H9 (cell line): ENCODE results near the gene HTR1E. TPM values are rescaled to one million over a fixed set of nuclear protein-coding genes. Genes with fewer than 3 reads are reported as not detected.
A peak's percentile ranks its signal among the peaks of the same experiment; 100 is the strongest.

Experiments
- DNase-seq: peaks from one replicate; pipeline ENCODE4 v3.0.0-alpha.2; 2017
- H2AFZ ChIP-seq: one replicate; pipeline ENCODE4 v1.6.1; 2013; ENCODE audit warnings: mild to moderate bottlenecking, low read length, control low read depth, moderate library complexity
- H2AK5ac ChIP-seq: 2 replicates; pipeline ENCODE4 v1.6.1; 2013; ENCODE audit warnings: low read length, control low read depth, mixed read lengths; ENCODE audit not compliant: insufficient read length
- H2BK120ac ChIP-seq: one replicate; pipeline ENCODE4 v1.6.1; 2013; ENCODE audit warnings: low read depth, mild to moderate bottlenecking, low read length, control low read depth, inconsistent platforms; ENCODE audit not compliant: poor library complexity, severe bottlenecking
- H2BK12ac ChIP-seq: 2 replicates; pipeline ENCODE4 v1.6.1; 2013; ENCODE audit warnings: low read length, control low read depth, mixed read lengths, low read depth; ENCODE audit not compliant: insufficient read length
- H2BK15ac ChIP-seq: 2 replicates; pipeline ENCODE4 v1.6.1; 2013; ENCODE audit warnings: low read depth, low read length, control low read depth
- H2BK20ac ChIP-seq: one replicate; pipeline ENCODE4 v1.6.1; 2013; ENCODE audit warnings: low read depth, mild to moderate bottlenecking, low read length, control low read depth, inconsistent platforms; ENCODE audit not compliant: poor library complexity, severe bottlenecking
- H2BK5ac ChIP-seq: 2 replicates; pipeline ENCODE4 v1.6.1; 2013; ENCODE audit warnings: low read length, control low read depth, mixed read lengths; ENCODE audit not compliant: insufficient read length
- H3K14ac ChIP-seq: 2 replicates; pipeline ENCODE4 v1.6.1; 2013; ENCODE audit warnings: low read length, control low read depth; ENCODE audit not compliant: insufficient read depth
- H3K18ac ChIP-seq: 2 replicates; pipeline ENCODE4 v1.6.1; 2013; ENCODE audit warnings: low read depth, mild to moderate bottlenecking, mixed read lengths, low read length, control low read depth; ENCODE audit not compliant: insufficient read length
- H3K23ac ChIP-seq: 2 replicates; pipeline ENCODE4 v1.6.1; 2013; ENCODE audit warnings: low read length, control low read depth, mixed read lengths, low read depth; ENCODE audit not compliant: insufficient read length
- H3K23me2 ChIP-seq: 2 replicates; pipeline ENCODE4 v1.6.1; 2013; ENCODE audit warnings: low read depth, mild to moderate bottlenecking, mixed read lengths, low read length, control low read depth; ENCODE audit not compliant: insufficient read length, poor library complexity, severe bottlenecking
- H3K27ac ChIP-seq: 2 replicates; pipeline ENCODE4 v1.5.1; 2013; ENCODE audit warnings: low read length, control low read depth, mixed read lengths, low read depth; ENCODE audit not compliant: insufficient read length
- H3K27me3 ChIP-seq: 2 replicates; pipeline ENCODE4 v1.6.1; 2013; ENCODE audit warnings: low read length, control low read depth, inconsistent platforms; ENCODE audit not compliant: insufficient read depth
- H3K4ac ChIP-seq: 2 replicates; pipeline ENCODE4 v1.6.1; 2013; ENCODE audit warnings: low read depth, mild to moderate bottlenecking, control low read depth, inconsistent platforms, low read length, moderate library complexity
- H3K4me1 ChIP-seq: 2 replicates; pipeline ENCODE4 v1.6.1; 2013; ENCODE audit warnings: low read length, control low read depth, inconsistent platforms; ENCODE audit not compliant: insufficient read depth
- H3K4me2 ChIP-seq: 2 replicates; pipeline ENCODE4 v1.6.1; 2013; ENCODE audit warnings: low read length, control low read depth, mixed read lengths; ENCODE audit not compliant: insufficient read length, insufficient read depth
- H3K56ac ChIP-seq: 2 replicates; pipeline ENCODE4 v1.6.1; 2013; ENCODE audit warnings: low read depth, mild to moderate bottlenecking, mixed read lengths, low read length, control low read depth; ENCODE audit not compliant: insufficient read length
- H3K79me1 ChIP-seq: 2 replicates; pipeline ENCODE4 v1.6.1; 2013; ENCODE audit warnings: low read depth, mild to moderate bottlenecking, moderate library complexity, low read length, control low read depth, inconsistent platforms; ENCODE audit not compliant: insufficient read depth, poor library complexity, severe bottlenecking
- H3K79me2 ChIP-seq: 2 replicates; pipeline ENCODE4 v1.6.1; 2013; ENCODE audit warnings: low read length, control low read depth, inconsistent platforms; ENCODE audit not compliant: insufficient read depth
- H3K9ac ChIP-seq: 2 replicates; pipeline ENCODE4 v1.6.1; 2013; ENCODE audit warnings: low read length, control low read depth, mixed read lengths; ENCODE audit not compliant: insufficient read length; ENCODE audit errors: extremely low read depth
- H3K9me3 ChIP-seq: one replicate; pipeline ENCODE4 v1.6.1; 2013; ENCODE audit warnings: low read depth, low read length, inconsistent platforms; ENCODE audit not compliant: control insufficient read depth
- H3T11ph ChIP-seq: one replicate; pipeline ENCODE4 v1.6.1; 2013; ENCODE audit warnings: mild to moderate bottlenecking, low read length, control low read depth, inconsistent platforms
- H4K20me1 ChIP-seq: one replicate; pipeline ENCODE4 v1.6.1; 2013; ENCODE audit not compliant: control insufficient read depth, insufficient read length, insufficient read depth
- H4K5ac ChIP-seq: 2 replicates; pipeline ENCODE4 v1.6.1; 2013; ENCODE audit warnings: low read depth, mild to moderate bottlenecking, mixed read lengths, low read length, control low read depth; ENCODE audit not compliant: insufficient read length
- H4K8ac ChIP-seq: replicated peaks from 2 replicates; pipeline ENCODE4 v1.6.1; 2013; ENCODE audit warnings: low read length, control low read depth, mixed read lengths, low read depth; ENCODE audit not compliant: insufficient read length
- H4K91ac ChIP-seq: 2 replicates; pipeline ENCODE4 v1.6.1; 2013; ENCODE audit warnings: low read depth, mild to moderate bottlenecking, moderate library complexity, mixed read lengths, low read length, control low read depth; ENCODE audit not compliant: insufficient read length
- H3K27ac Mint-ChIP-seq, 3 experiments: 2 replicates in 2 of 3; 3 replicates in 1 of 3; pipeline ENCODE4 v1.8.0; 2020 to 2021; ENCODE audit warnings: mixed read lengths in 3 of 3, mild to moderate bottlenecking in 1 of 3, moderate library complexity in 1 of 3
- H3K27me3 Mint-ChIP-seq: 2 replicates; pipeline ENCODE4 v1.8.0; 2021; ENCODE audit warnings: low read depth, mild to moderate bottlenecking, moderate library complexity, mixed read lengths
- H3K36me3 Mint-ChIP-seq, 3 experiments: 2 replicates in 2 of 3; 3 replicates in 1 of 3; pipeline ENCODE4 v1.8.0; 2020 to 2021; ENCODE audit warnings: low read depth in 3 of 3, mixed read lengths in 3 of 3; ENCODE audit not compliant: insufficient read depth in 1 of 3
- H3K4me1 Mint-ChIP-seq, 2 experiments: 2 replicates each; pipeline ENCODE4 v1.8.0; 2020; ENCODE audit warnings: mixed read lengths in 2 of 2
- H3K4me3 Mint-ChIP-seq, 2 experiments: 2 replicates in 1 of 2; 3 replicates in 1 of 2; pipeline ENCODE4 v1.8.0; 2020 to 2021; ENCODE audit warnings: mild to moderate bottlenecking in 2 of 2, mixed read lengths in 2 of 2, moderate library complexity in 1 of 2
- H3K9me3 Mint-ChIP-seq, 2 experiments: 2 replicates in 1 of 2; 3 replicates in 1 of 2; pipeline ENCODE4 v1.8.0; 2020; ENCODE audit warnings: mild to moderate bottlenecking in 2 of 2, mixed read lengths in 2 of 2, moderate library complexity in 1 of 2
- WGBS: extraction: QIAGEN DNeasy Blood & Tissue Kit; methylation state at CpG from one replicate; pipeline ENCODE4 v1.1.7; 2013; ENCODE audit warnings: missing lambda C conversion rate, low lambda C conversion rate, mixed read lengths; ENCODE audit not compliant: insufficient read length; ENCODE audit errors: extremely low coverage; 5-methylcytosine and 5-hydroxymethylcytosine counted together
- total RNA-seq: library from RNA; stranded (reverse); gene quantifications from 2 replicates; pipeline ENCODE4 v1.2.1, GENCODE V29; 2021
- TF ChIP-seq, protein P1 (sequence below): fragments of 200-600 bp; sonication (generic); conservative IDR thresholded peaks from 3 replicates; pipeline ENCODE4 v1.8.0; 2021; ENCODE audit warnings: antibody characterized with exemption, mild to moderate bottlenecking

The HTR1E gene
- total RNA-seq, 1 experiment from 2014 or later, result not detected

DNA sequence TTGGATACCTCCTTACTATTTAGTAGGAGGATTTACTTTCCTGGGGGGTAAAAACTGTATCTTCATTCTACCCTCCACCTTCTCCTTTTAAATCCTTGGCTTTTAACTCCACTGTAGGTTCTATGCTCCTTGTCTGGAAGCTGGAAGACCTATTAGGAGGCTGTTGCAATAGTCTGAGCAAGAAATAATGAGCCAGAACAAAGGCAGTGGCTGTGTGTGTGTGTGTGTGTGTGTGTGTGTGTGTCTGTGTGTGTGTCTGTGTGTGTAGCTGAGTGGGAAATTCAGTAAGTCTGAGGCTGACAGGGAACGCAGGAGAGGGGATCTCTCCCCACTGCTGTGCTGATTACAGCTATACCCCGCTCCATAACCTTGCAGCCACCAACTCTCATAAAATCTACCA is 35.8 kb downstream of the HTR1E start:
- H4K20me1 ChIP-seq, result no peaks in the 10 kb centered on the region
- Mint-ChIP-seq H3K36me3 (no peaks in the 10 kb centered on the region), H3K9me3 (no peaks in the 10 kb centered on the region), H3K4me3 (no peak overlapping the region), H3K27me3 (no peaks in the 10 kb centered on the region; the same call in 1 of the 2 replicates), H3K4me1 (0 out of 4 replicates have a peak, but pooled peaks cover 0 to 2% of the 10 kb centered on the region in 2 experiments), H3K27ac (no peak overlapping the region; a peak in 1 of 7 replicates)
- no peaks in the 10 kb centered on the region for H3K9me3 ChIP-seq
- TF ChIP-seq, protein P1, sequence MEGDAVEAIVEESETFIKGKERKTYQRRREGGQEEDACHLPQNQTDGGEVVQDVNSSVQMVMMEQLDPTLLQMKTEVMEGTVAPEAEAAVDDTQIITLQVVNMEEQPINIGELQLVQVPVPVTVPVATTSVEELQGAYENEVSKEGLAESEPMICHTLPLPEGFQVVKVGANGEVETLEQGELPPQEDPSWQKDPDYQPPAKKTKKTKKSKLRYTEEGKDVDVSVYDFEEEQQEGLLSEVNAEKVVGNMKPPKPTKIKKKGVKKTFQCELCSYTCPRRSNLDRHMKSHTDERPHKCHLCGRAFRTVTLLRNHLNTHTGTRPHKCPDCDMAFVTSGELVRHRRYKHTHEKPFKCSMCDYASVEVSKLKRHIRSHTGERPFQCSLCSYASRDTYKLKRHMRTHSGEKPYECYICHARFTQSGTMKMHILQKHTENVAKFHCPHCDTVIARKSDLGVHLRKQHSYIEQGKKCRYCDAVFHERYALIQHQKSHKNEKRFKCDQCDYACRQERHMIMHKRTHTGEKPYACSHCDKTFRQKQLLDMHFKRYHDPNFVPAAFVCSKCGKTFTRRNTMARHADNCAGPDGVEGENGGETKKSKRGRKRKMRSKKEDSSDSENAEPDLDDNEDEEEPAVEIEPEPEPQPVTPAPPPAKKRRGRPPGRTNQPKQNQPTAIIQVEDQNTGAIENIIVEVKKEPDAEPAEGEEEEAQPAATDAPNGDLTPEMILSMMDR, result no peak
- no peak overlapping the region for H4K8ac ChIP-seq
- no peak overlapping the region for H4K91ac ChIP-seq
- H3K56ac ChIP-seq, result no peak overlapping the region
- H3K14ac ChIP-seq, result no peak overlapping the region
- H3K23me2 ChIP-seq, result no peaks in the 10 kb centered on the region
- no peak overlapping the region for H2BK20ac ChIP-seq
- H3K4ac ChIP-seq, result no peak overlapping the region
- no peak overlapping the region for H2BK12ac ChIP-seq
- H3K9ac ChIP-seq, result no peak overlapping the region
- no peak overlapping the region for H3K27ac ChIP-seq
- no peak overlapping the region for H2AK5ac ChIP-seq
- no peak overlapping the region for H2BK120ac ChIP-seq
- H2BK5ac ChIP-seq, result no peak overlapping the region
- no CpG with 5 or more reads among the region's 2 CpGs for WGBS
- peak overlapping the region; percentile 40 for H2AFZ ChIP-seq
- no peak overlapping the region for H4K5ac ChIP-seq
- DNase-seq, result no peak
- no peak overlapping the region for H3T11ph ChIP-seq
- H3K23ac ChIP-seq, result no peak overlapping the region
- H3K79me2 ChIP-seq, result no peaks in the 10 kb centered on the region
- no peak overlapping the region for H2BK15ac ChIP-seq
- no peaks in the 10 kb centered on the region for H3K4me1 ChIP-seq
- H3K4me2 ChIP-seq, result no peak overlapping the region
- H3K79me1 ChIP-seq, result no peaks in the 10 kb centered on the region
- H3K27me3 ChIP-seq, result no peaks in the 10 kb centered on the region
- H3K18ac ChIP-seq, result no peak overlapping the region
